HepG2 (cell line): ENCODE data around the gene LMNA. TPM values are rescaled to one million over a fixed set of nuclear protein-coding genes. Genes with fewer than 3 reads are reported as not detected.
A peak's percentile ranks its signal among the peaks of the same experiment; 100 is the strongest.

Source experiments
- ATAC-seq: fragments of 200-7000 bp; cut with Tn5 transposase; 3 replicates; pipeline ENCODE4 v1.9.1; 2020; ENCODE audit warnings: mild to moderate bottlenecking, moderate library complexity
- BruUV-seq: library from RNA; stranded (reverse); fragments of 400-500 nt; replicated peaks from 2 replicates; lab custom pipeline; 2021; lab: Mats Ljungman, UMichigan
- CTCF ChIA-PET: fragments of 300-600 bp; formaldehyde crosslinking; extraction: SDS; loops from one replicate; lab custom pipeline; 2021; ENCODE audit warnings: low total read pairs, inconsistent platforms, low intra/inter-chr PET ratio; lab: Yijun Ruan, JAX
- POLR2A ChIA-PET: fragments of 350-600 bp; sonication (Branson Sonifier 250); formaldehyde crosslinking; loops from one replicate; lab custom pipeline; 2020; ENCODE audit warnings: antibody characterized with exemption, inconsistent platforms; lab: Yijun Ruan, JAX
- DNase-seq: peaks from one replicate; pipeline ENCODE4 v3.0.0-alpha.2; 2015; ENCODE audit warnings: low spot score
- FAIRE-seq: peaks from 3 replicates; lab custom pipeline; 2011; peaks lifted over from hg19 to GRCh38; lab: Jason Lieb, UNC
- H2AFZ ChIP-seq: one replicate; pipeline ENCODE4 v1.6.1; 2011; ENCODE audit warnings: low read length, inconsistent platforms
- H3K27ac ChIP-seq: fragments of 300-600 bp; 3 replicates; pipeline ENCODE4 v1.8.0; 2011; ENCODE audit warnings: mixed run types, mild to moderate bottlenecking, mixed read lengths, low read length, inconsistent platforms; ENCODE audit not compliant: insufficient read depth; ENCODE audit errors: extremely low read length
- H3K27me3 ChIP-seq, 2 experiments: fragments of 200-600 bp in 1 of 2; 2 replicates in 1 of 2; 3 replicates in 1 of 2; pipeline versions ENCODE4 v1.6.0 to v1.8.0; 2011; ENCODE audit warnings: low read length in 2 of 2, mild to moderate bottlenecking in 2 of 2, moderate library complexity in 2 of 2, inconsistent platforms in 1 of 2; ENCODE audit not compliant: insufficient read depth in 2 of 2, control insufficient read depth in 1 of 2
- H3K36me3 ChIP-seq, 2 experiments: fragments of 200-600 bp in 1 of 2; replicated peaks in 1 of 2; 2 replicates in 1 of 2; 3 replicates in 1 of 2; pipeline versions ENCODE4 v1.5.1 to v1.8.0; 2011; ENCODE audit warnings: low read length in 2 of 2, inconsistent platforms in 1 of 2; ENCODE audit not compliant: insufficient read depth in 2 of 2, control insufficient read depth in 1 of 2
- H3K4me1 ChIP-seq: 2 replicates; pipeline ENCODE4 v1.5.1; 2012; ENCODE audit warnings: low read length, inconsistent platforms; ENCODE audit not compliant: insufficient read depth
- H3K4me2 ChIP-seq: 2 replicates; pipeline ENCODE4 v1.6.0; 2011; ENCODE audit warnings: low read depth, low read length, inconsistent platforms
- H3K4me3 ChIP-seq, 3 experiments: fragments of 200-600 bp in 1 of 3; sonication (generic), shearing (Covaris generic) in 1 of 3; replicated peaks in 1 of 3; 2 replicates each; pipeline ENCODE4 v1.5.1; 2011 to 2016; ENCODE audit warnings: low read length in 3 of 3, inconsistent platforms in 2 of 3, low read depth in 2 of 3, mild to moderate bottlenecking in 2 of 3, control low read depth in 1 of 3, mixed read lengths in 1 of 3; ENCODE audit not compliant: insufficient read depth in 1 of 3
- H3K79me2 ChIP-seq: one replicate; pipeline ENCODE4 v1.6.1; 2011; ENCODE audit warnings: low read length, inconsistent platforms; ENCODE audit not compliant: insufficient read depth
- H3K9ac ChIP-seq: 2 replicates; pipeline ENCODE4 v1.6.0; 2011; ENCODE audit warnings: mild to moderate bottlenecking, low read depth, low read length, inconsistent platforms; ENCODE audit not compliant: insufficient read depth
- H3K9me3 ChIP-seq: 2 replicates; pipeline ENCODE4 v1.5.1; 2012; ENCODE audit warnings: mild to moderate bottlenecking, low read length
- H4K20me1 ChIP-seq: 2 replicates; pipeline ENCODE4 v1.6.0; 2011; ENCODE audit warnings: inconsistent platforms, mild to moderate bottlenecking, low read length, moderate library complexity; ENCODE audit not compliant: insufficient read depth
- AGO2 ChIP-seq: fragments of 200-400 bp; formaldehyde crosslinking; optimal IDR thresholded peaks from 2 replicates; pipeline ENCODE3; 2017; ENCODE audit warnings: mild to moderate bottlenecking, low read depth, low read length, moderate library complexity
- ASH2L ChIP-seq: fragments of 300-600, 200-600 bp; sonication (generic); IDR thresholded peaks from 2 replicates; pipeline ENCODE4 v1.7.0; 2017; ENCODE audit warnings: low read depth, mild to moderate bottlenecking, moderate library complexity, mixed read lengths, low read length; ENCODE audit not compliant: insufficient read length
- ATF2 ChIP-seq: sonication (generic); formaldehyde crosslinking; IDR thresholded peaks from 2 replicates; pipeline ENCODE4 v1.4.0; 2020; ENCODE audit warnings: missing genetic modification reagents
- DRAP1 ChIP-seq: IDR thresholded peaks from 2 replicates; pipeline ENCODE4 v1.6.1; 2016; ENCODE audit warnings: missing genetic modification reagents, missing compliant biosample characterization
- ELF1 ChIP-seq: sonication (generic); formaldehyde crosslinking; IDR thresholded peaks from 2 replicates; pipeline ENCODE4 v1.4.0; 2020; ENCODE audit warnings: missing genetic modification reagents
- FOSL2 ChIP-seq: sonication (generic); formaldehyde crosslinking; IDR thresholded peaks from 2 replicates; pipeline ENCODE4 v1.4.0; 2020; ENCODE audit warnings: missing genetic modification reagents
- HNF4A ChIP-seq: sonication (generic); formaldehyde crosslinking; IDR thresholded peaks from 2 replicates; pipeline ENCODE4 v1.4.0; 2020; ENCODE audit warnings: missing genetic modification reagents
- TBL1XR1 ChIP-seq: fragments of 150-350 bp; IDR thresholded peaks from 2 replicates; pipeline ENCODE4 v1.6.1; 2014; ENCODE audit warnings: borderline replicate concordance, low read length; ENCODE audit not compliant: partially characterized antibody
- ZNF292 ChIP-seq: sonication (generic); formaldehyde crosslinking; IDR thresholded peaks from 2 replicates; pipeline ENCODE4 v1.8.1; 2022; ENCODE audit warnings: mild to moderate bottlenecking, low read depth, missing genetic modification reagents, borderline replicate concordance
- ZNF329 ChIP-seq: sonication (generic); formaldehyde crosslinking; IDR thresholded peaks from 2 replicates; pipeline ENCODE4 v1.9.0; 2021; ENCODE audit warnings: low read depth, mild to moderate bottlenecking, missing genetic modification reagents
- ZNF556 ChIP-seq: sonication (generic); formaldehyde crosslinking; IDR thresholded peaks from 2 replicates; pipeline ENCODE4 v1.4.0; 2020; ENCODE audit warnings: mild to moderate bottlenecking, missing genetic modification reagents, borderline replicate concordance
- ZNF646 ChIP-seq: sonication (generic); formaldehyde crosslinking; IDR thresholded peaks from 2 replicates; pipeline ENCODE4 v1.9.0; 2021; ENCODE audit warnings: mild to moderate bottlenecking, missing genetic modification reagents
- ZNF891 ChIP-seq: sonication (generic); formaldehyde crosslinking; IDR thresholded peaks from 2 replicates; pipeline ENCODE4 v1.5.0; 2020; ENCODE audit warnings: mild to moderate bottlenecking, missing genetic modification reagents
- WGBS: methylation state at CpG from one replicate; pipeline ENCODE4 v1.1.6; 2017; ENCODE audit warnings: low lambda C conversion rate; 5-methylcytosine and 5-hydroxymethylcytosine counted together
- in situ Hi-C: cut with HindIII; loops from 2 replicates; pipeline ENCODE4 v1.10.0; 2017; ENCODE audit warnings: low pct_unique_long_range_greater_than_20kb; ENCODE audit not compliant: extremely low pct_ligation_motif_present
- intact Hi-C: fragments of 100-400 bp; cut with micrococcal nuclease; formaldehyde crosslinking; loops from one replicate; pipeline ENCODE4 v1.10.0; 2022; ENCODE audit not compliant: unreplicated experiment
- polyA plus RNA-seq, 8 experiments: library from polyadenylated mRNA; depleted of rRNA in 3 of 8; stranded (reverse) in 7 of 8; unstranded in 1 of 8; fragments of >200 nt; fragmentation: Illumina TruSeq in 4 of 8; extraction: Trizol in 4 of 8; gene quantifications; 2 replicates each; pipeline versions ENCODE4 v1.2.1 to v1.2.3, GENCODE V29; 2011 to 2016; ENCODE audit warnings: low read depth in 4 of 8, missing spikeins in 1 of 8, mixed read lengths in 1 of 8; ENCODE audit not compliant: insufficient read depth in 1 of 8
- total RNA-seq, 5 experiments: library from RNA; depleted of rRNA; stranded (reverse); fragments of >200 nt; fragmentation: Illumina TruSeq; extraction: Trizol; gene quantifications; 2 replicates each; pipeline ENCODE4 v1.2.3, GENCODE V29; 2016; ENCODE audit warnings: low read depth in 1 of 5

Gene LMNA
- total and polyA plus RNA-seq, 2 of the 13 experiments (the other 11 are each of a cell fraction or from before 2014, with no cell fraction given): 107 to 225 TPM

- H3K27me3 ChIP-seq: no peaks in the 10 kb centered on the region
- no peak overlapping the region for H3K4me3 ChIP-seq
- H3K79me2 ChIP-seq: peaks cover 82% of the 10 kb centered on the region
- FAIRE-seq: no peak
- peaks cover 6% of the 10 kb centered on the region; the same call in 1 of the 2 replicates for H4K20me1 ChIP-seq
- no peak overlapping the region for H2AFZ ChIP-seq
- H3K9ac ChIP-seq: peak overlapping the region; percentile 34; the same call in 1 of the 2 replicates
- no peak for ATAC-seq
- 0 out of 2 replicates have a peak overlapping the region, but pooled peaks have one; percentile 7 for H3K4me2 ChIP-seq
- ChIA-PET POLR2A (interaction anchor here (1.4 to 6.0 kb wide), 6 partner anchors 7 to 86 kb away, joined by 3 to 113 read pairs (median 87); partner anchors contain the start of genes LMNA and PMF1), CTCF (no interaction called here)
- intact Hi-C loops (no loop called here), in situ Hi-C loops (no loop called here)
- H3K36me3 ChIP-seq: peaks cover 10 to 26% of the 10 kb centered on the region in 2 experiments
- no TSS peak for BruUV-seq
- H3K4me1 ChIP-seq: peaks cover 89% of the 10 kb centered on the region
- no peaks in the 10 kb centered on the region for H3K9me3 ChIP-seq
- H3K27ac ChIP-seq: peak overlapping the region; percentile 52
- no peak for DNase-seq
- WGBS: 71% methylated on average over 3 of the region's 15 CpGs
- TF ChIP-seq ZNF556 (no peak), FOSL2 (CRISPR knock-in tag) (peak; percentile 62), HNF4A (no peak), ATF2 (no peak), ZNF329 (CRISPR knock-in tag) (no peak), ZNF646 (CRISPR knock-in tag) (no peak), DRAP1 (CRISPR knock-in tag) (no peak), ZNF292 (CRISPR knock-in tag) (no peak), ELF1 (CRISPR knock-in tag) (no peak), ZNF891 (CRISPR knock-in tag) (no peak), TBL1XR1 (no peak), AGO2 (peak; percentile 27), ASH2L (no peak)
These were observed 12.4 kb downstream of the LMNA start for GRCh38 chr1:156126630-156127534.
